Lower lobe of right lung (tissue), 2 donors: ENCODE measurements around the gene SEC24B. TPM values are rescaled to one million over a fixed set of nuclear protein-coding genes. Genes with fewer than 3 reads are reported as not detected.
A peak's percentile ranks its signal among the peaks of the same experiment; 100 is the strongest.

Source experiments
- ATAC-seq, 2 donors: fragments of 200-7000 bp; cut with Tn5 transposase; one replicate each; pipeline ENCODE4 v1.9.1; 2020 to 2022; ENCODE audit warnings: mild to moderate bottlenecking in 2 of 2, moderate library complexity in 2 of 2
- DNase-seq: peaks from one replicate; pipeline ENCODE4 v3.0.0-alpha.2; 2020
- H3K27ac ChIP-seq: fragments of 200-600 bp; one replicate; pipeline ENCODE4 v1.8.0; 2022
- H3K27me3 ChIP-seq: fragments of 200-600 bp; one replicate; pipeline ENCODE4 v1.8.0; 2022; ENCODE audit warnings: low read depth
- H3K36me3 ChIP-seq: fragments of 200-600 bp; one replicate; pipeline ENCODE4 v1.8.0; 2022; ENCODE audit warnings: mild to moderate bottlenecking
- H3K4me1 ChIP-seq: fragments of 200-600 bp; one replicate; pipeline ENCODE4 v1.8.0; 2022
- H3K4me3 ChIP-seq: fragments of 200-600 bp; one replicate; pipeline ENCODE4 v1.8.0; 2022; ENCODE audit warnings: mild to moderate bottlenecking
- H3K9me3 ChIP-seq: fragments of 200-600 bp; one replicate; pipeline ENCODE4 v1.8.0; 2022
- CTCF ChIP-seq: fragments of 200-600 bp; IDR thresholded peaks from one replicate; pipeline ENCODE4 v1.8.0; 2022; ENCODE audit warnings: antibody characterized with exemption, mild to moderate bottlenecking
- intact Hi-C: fragments of 100-400 bp; cut with DNase I; formaldehyde crosslinking; loops from one replicate; pipeline ENCODE4 v1.11.0; 2022
- total RNA-seq: library from RNA; stranded (reverse); fragmentation: NEBNext Ultra II Directional; extraction: Animal tissue kit (Norgen Biotek cat#: 25700); gene quantifications from one replicate; pipeline ENCODE4 v1.2.1, GENCODE V29; 2021
- donor health status: DM: no; HTN: yes; CAD: no; lungs with severe emphysema.

Gene SEC24B
- total RNA-seq, 1 donor from 2014 or later, result 35.0 TPM

- no peaks in the 10 kb centered on the region for H3K9me3 ChIP-seq
- H3K27me3 ChIP-seq, result no peaks in the 10 kb centered on the region
- H3K27ac ChIP-seq, result no peak overlapping the region
- H3K4me1 ChIP-seq, result no peaks in the 10 kb centered on the region
- DNase-seq, result no peak
- TF ChIP-seq CTCF, result no peak
- H3K4me3 ChIP-seq, result no peak overlapping the region
- peaks cover 31% of the 10 kb centered on the region for H3K36me3 ChIP-seq
- intact Hi-C loops, result no loop called here
- no peak for ATAC-seq
Measured at GRCh38 chr4:109462802-109463201, 29.2 kb downstream of the SEC24B start.

GRCh38 chr4:109465069-109465468 is 31.5 kb downstream of the SEC24B start:
- no peaks in the 10 kb centered on the region for H3K27me3 ChIP-seq
- intact Hi-C loops, result no loop called here
- no peak overlapping the region for H3K4me3 ChIP-seq
- DNase-seq (no peak), ATAC-seq (no peak)
- no peak for TF ChIP-seq CTCF
- H3K4me1 ChIP-seq, result no peaks in the 10 kb centered on the region
- no peaks in the 10 kb centered on the region for H3K9me3 ChIP-seq
- H3K36me3 ChIP-seq, result peaks cover 34% of the 10 kb centered on the region
- H3K27ac ChIP-seq, result no peak overlapping the region

- Histone ChIP-seq H3K9me3 (no peaks in the 10 kb centered on the region), H3K27me3 (no peaks in the 10 kb centered on the region), H3K27ac (no peak overlapping the region), H3K4me1 (peaks cover 6% of the 10 kb centered on the region), H3K36me3 (peaks cover 31% of the 10 kb centered on the region), H3K4me3 (no peak overlapping the region)
- ATAC-seq, result no peak
- no peak for TF ChIP-seq CTCF
- DNase-seq, result no peak
- intact Hi-C loops, result no loop called here
Measured at GRCh38 chr4:109469915-109470314, 36.3 kb downstream of the SEC24B start.

- peak in 1 of 2 donors; percentile 57 for ATAC-seq
- H3K4me1 ChIP-seq, result peaks cover 6% of the 10 kb centered on the region
- H3K9me3 ChIP-seq, result no peaks in the 10 kb centered on the region
Measured at GRCh38 chr4:109472343-109472761, 38.7 kb downstream of the SEC24B start.

GRCh38 chr4:109473824-109474223 is 40.2 kb downstream of the SEC24B start:
- Histone ChIP-seq H3K36me3 (peaks cover 26% of the 10 kb centered on the region), H3K27me3 (no peaks in the 10 kb centered on the region), H3K9me3 (no peaks in the 10 kb centered on the region), H3K27ac (no peak overlapping the region), H3K4me3 (no peak overlapping the region), H3K4me1 (peaks cover 6% of the 10 kb centered on the region)
- TF ChIP-seq CTCF, result no peak
- DNase-seq (no peak), ATAC-seq (no peak)
- intact Hi-C loops, result no loop called here

More at GRCh38 chr4:109472343-109472761, 38.7 kb downstream of the SEC24B start:
- no peak for TF ChIP-seq CTCF
- H3K27ac ChIP-seq, result no peak overlapping the region
- H3K27me3 ChIP-seq, result no peaks in the 10 kb centered on the region
- H3K36me3 ChIP-seq, result peaks cover 27% of the 10 kb centered on the region
- no peak overlapping the region for H3K4me3 ChIP-seq
- intact Hi-C loops, result no loop called here
- no peak for DNase-seq

GRCh38 chr4:109486007-109486406 is 52.4 kb downstream of the SEC24B start:
- H3K4me3 ChIP-seq, result no peak overlapping the region
- no peak overlapping the region for H3K27ac ChIP-seq
- no peaks in the 10 kb centered on the region for H3K27me3 ChIP-seq
- intact Hi-C loops, result no loop called here
- no peaks in the 10 kb centered on the region for H3K9me3 ChIP-seq
- DNase-seq, result no peak
- no peak for ATAC-seq
- TF ChIP-seq CTCF, result no peak
- H3K36me3 ChIP-seq, result peaks cover 27% of the 10 kb centered on the region
- no peaks in the 10 kb centered on the region for H3K4me1 ChIP-seq
